GM18499 (cell line): ENCODE measurements around the gene CREM.

Experiments used
- ATAC-seq: cut with Tn5 transposase; IDR thresholded peaks from one replicate; pipeline ENCODE4 v1.9.1; 2021; ENCODE audit warnings: moderate number of reproducible peaks; ENCODE audit not compliant: insufficient read depth, unreplicated experiment

Gene CREM

GRCh38 chr10:35133586-35133985, 6.9 kb downstream of the CREM start:
- ATAC-seq, result no peak

GRCh38 chr10:35135861-35136260, 9.2 kb downstream of the CREM start:
- ATAC-seq, result no peak

- ATAC-seq, result no peak
These were observed 9.7 kb downstream of the CREM start for GRCh38 chr10:35136263-35136815.

GRCh38 chr10:35140126-35140525, 13.5 kb downstream of the CREM start:
- ATAC-seq, result no peak

- no peak for ATAC-seq
These were observed 14.1 kb downstream of the CREM start for GRCh38 chr10:35140727-35141126.

GRCh38 chr10:35150308-35150707, 23.7 kb downstream of the CREM start:
- ATAC-seq, result no peak

- ATAC-seq, result no peak
These were observed 26.3 kb downstream of the CREM start for GRCh38 chr10:35152992-35153391.

- no peak for ATAC-seq
These were observed 27.1 kb downstream of the CREM start for GRCh38 chr10:35153716-35154115.

GRCh38 chr10:35160743-35161142, 34.1 kb downstream of the CREM start:
- no peak for ATAC-seq

GRCh38 chr10:35161906-35162305, 35.3 kb downstream of the CREM start:
- ATAC-seq, result no peak

- no peak for ATAC-seq
These were observed 38.5 kb downstream of the CREM start for GRCh38 chr10:35165136-35165535.

GRCh38 chr10:35165811-35166210, 39.2 kb downstream of the CREM start:
- no peak for ATAC-seq

- ATAC-seq, result no peak
These were observed 40.0 kb downstream of the CREM start for GRCh38 chr10:35166607-35167006.

- ATAC-seq, result no peak
These were observed 40.7 kb downstream of the CREM start for GRCh38 chr10:35167342-35167741.

- ATAC-seq, result no peak
These were observed 45.5 kb downstream of the CREM start for GRCh38 chr10:35172146-35172545.

- ATAC-seq, result no peak
These were observed 45.9 kb downstream of the CREM start for GRCh38 chr10:35172574-35172973.

GRCh38 chr10:35178331-35178730, 51.7 kb downstream of the CREM start:
- ATAC-seq, result no peak

GRCh38 chr10:35182631-35183510, 56.2 kb downstream of the CREM start:
- no peak for ATAC-seq

- ATAC-seq, result no peak
These were observed 58.0 kb downstream of the CREM start for GRCh38 chr10:35184527-35185171.

- no peak for ATAC-seq
These were observed 58.8 kb downstream of the CREM start for GRCh38 chr10:35185260-35186034.

- ATAC-seq, result no peak
These were observed 62.3 kb downstream of the CREM start for GRCh38 chr10:35188954-35189353.
